ENCODE data around the gene NHEJ1. TPM values are rescaled to one million over a fixed set of nuclear protein-coding genes. Genes with fewer than 3 reads are reported as not detected.
A peak's percentile ranks its signal among the peaks of the same experiment; 100 is the strongest.

Gene NHEJ1
- total and polyA plus RNA-seq, 2 donors (not counting 3 experiments of a cell fraction or from before 2014, with no cell fraction given), result 12.8 to 12.9 TPM

DNA sequence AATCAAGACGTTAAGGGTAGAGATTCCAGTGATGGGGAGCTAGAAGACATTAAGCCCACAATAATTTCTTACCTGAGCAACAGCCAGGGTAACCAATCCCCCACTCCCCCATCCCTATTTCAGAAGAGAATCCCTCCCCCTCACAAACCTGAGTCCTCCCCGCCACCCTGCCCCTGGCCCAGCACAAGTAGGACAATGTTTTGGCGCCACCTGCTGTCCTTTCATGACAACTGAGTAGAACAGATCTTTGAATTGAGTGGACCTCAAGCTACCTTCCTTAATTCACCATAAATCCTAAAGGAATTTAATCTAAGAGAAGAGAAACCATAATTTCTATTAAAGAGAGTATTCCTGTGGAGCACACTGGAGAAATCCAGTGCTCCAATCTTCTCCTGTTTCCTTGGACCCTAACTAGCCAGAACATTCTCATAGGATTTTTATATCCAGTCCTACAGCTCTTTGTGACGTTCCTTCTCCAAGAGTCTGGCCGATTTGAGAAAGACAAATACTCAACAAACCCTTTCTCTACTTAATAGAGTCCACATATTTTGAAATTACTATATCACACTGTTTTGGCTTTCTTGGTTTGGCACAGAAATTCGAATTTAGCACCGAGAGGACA is 41.1 kb downstream of the NHEJ1 start:
- no TSS peak for BruUV-seq (replicated peaks)
- Histone ChIP-seq H3K27ac (ENCODE audit: insufficient read depth, low read depth, low read length) (no peak overlapping the region), H3K36me3 (ENCODE audit: control insufficient read depth in 2 of 2, extremely low read depth in 1 of 2, insufficient read depth in 2 of 2, low read length in 2 of 2) (no peaks in the 10 kb centered on the region), H3K9ac (replicated peaks; ENCODE audit: extremely low read depth, insufficient read depth, low read length) (no peak overlapping the region), H3K4me1 (ENCODE audit: control insufficient read depth, extremely low read depth, insufficient read depth, low read length) (no peaks in the 10 kb centered on the region), H3K9me1 (replicated peaks; ENCODE audit: control insufficient read depth, extremely low read depth, insufficient read depth, low read length) (no peaks in the 10 kb centered on the region), H3K9me3 (replicated peaks; ENCODE audit: control insufficient read depth, insufficient read depth, low read length) (no peaks in the 10 kb centered on the region), H3K4me2 (ENCODE audit: insufficient read depth, low read length) (no peak overlapping the region), H3K79me2 (ENCODE audit: control insufficient read depth, insufficient read depth, low read length) (no peaks in the 10 kb centered on the region), H2AFZ (ENCODE audit: low read depth, low read length) (no peak overlapping the region), H3K4me3 (replicated peaks in 1 of 3; ENCODE audit: insufficient read depth in 1 of 3, low read depth in 1 of 3, low read length in 3 of 3) (no peak overlapping the region), H3K27me3 (ENCODE audit: control insufficient read depth in 2 of 2, insufficient read depth in 2 of 2, low read length in 2 of 2) (no peaks in the 10 kb centered on the region), H4K20me1 (replicated peaks; ENCODE audit: control insufficient read depth, extremely low read depth, insufficient read depth, low read length) (no peaks in the 10 kb centered on the region)
- dilution Hi-C loops (cut with MboI; ENCODE audit: extremely low pct_ligation_motif_present, low sequenced_read_pairs), result no loop called here
- FAIRE-seq (peak; percentile 24), DNase-seq (ENCODE audit: low read depth, low spot score) (peak; percentile 45)
- CTCF ChIA-PET, result interaction anchor here (0.6 to 9.5 kb wide), 56 partner anchors 9 to 597 kb away, joined by 3 to 178 read pairs (median 6); partner anchors contain the start of gene IHH
- intact Hi-C loops (cut with micrococcal nuclease), result loop anchor here (1.0 kb wide), 4 partner anchors 46 to 139 kb away; no protein-coding TSS in a partner anchor
- POLR2A ChIA-PET, result interaction anchor here (0.7 kb wide), 2 partner anchors 30 to 243 kb away, joined by 3 read pairs; no protein-coding TSS in a partner anchor
- TF ChIP-seq POLR2AphosphoS5 (IDR thresholded peaks at IDR 0.05; ENCODE audit: insufficient read depth, low read depth, low read length), result no peak
- TF ChIP-seq FOS (IDR thresholded peaks at IDR 0.05; ENCODE audit: borderline replicate concordance, insufficient read depth, low read length), result no peak
- TF ChIP-seq, protein P1, sequence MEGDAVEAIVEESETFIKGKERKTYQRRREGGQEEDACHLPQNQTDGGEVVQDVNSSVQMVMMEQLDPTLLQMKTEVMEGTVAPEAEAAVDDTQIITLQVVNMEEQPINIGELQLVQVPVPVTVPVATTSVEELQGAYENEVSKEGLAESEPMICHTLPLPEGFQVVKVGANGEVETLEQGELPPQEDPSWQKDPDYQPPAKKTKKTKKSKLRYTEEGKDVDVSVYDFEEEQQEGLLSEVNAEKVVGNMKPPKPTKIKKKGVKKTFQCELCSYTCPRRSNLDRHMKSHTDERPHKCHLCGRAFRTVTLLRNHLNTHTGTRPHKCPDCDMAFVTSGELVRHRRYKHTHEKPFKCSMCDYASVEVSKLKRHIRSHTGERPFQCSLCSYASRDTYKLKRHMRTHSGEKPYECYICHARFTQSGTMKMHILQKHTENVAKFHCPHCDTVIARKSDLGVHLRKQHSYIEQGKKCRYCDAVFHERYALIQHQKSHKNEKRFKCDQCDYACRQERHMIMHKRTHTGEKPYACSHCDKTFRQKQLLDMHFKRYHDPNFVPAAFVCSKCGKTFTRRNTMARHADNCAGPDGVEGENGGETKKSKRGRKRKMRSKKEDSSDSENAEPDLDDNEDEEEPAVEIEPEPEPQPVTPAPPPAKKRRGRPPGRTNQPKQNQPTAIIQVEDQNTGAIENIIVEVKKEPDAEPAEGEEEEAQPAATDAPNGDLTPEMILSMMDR (IDR thresholded peaks at IDR 0.05; ENCODE audit: extremely low read depth in 1 of 2, insufficient read depth in 1 of 2, low read depth in 1 of 2, low read length in 2 of 2), result peak; percentile 57 to 64
- no peak for TF ChIP-seq JUN (IDR thresholded peaks at IDR 0.05; ENCODE audit: borderline replicate concordance, insufficient read depth, insufficient read length, low read depth)
- no peak for TF ChIP-seq POLR2A (IDR thresholded peaks at IDR 0.05; ENCODE audit: low read depth, low read length)
- TF ChIP-seq, protein P2, sequence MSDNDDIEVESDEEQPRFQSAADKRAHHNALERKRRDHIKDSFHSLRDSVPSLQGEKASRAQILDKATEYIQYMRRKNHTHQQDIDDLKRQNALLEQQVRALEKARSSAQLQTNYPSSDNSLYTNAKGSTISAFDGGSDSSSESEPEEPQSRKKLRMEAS (IDR thresholded peaks at IDR 0.05; ENCODE audit: insufficient read depth, insufficient read length), result no peak
- no peak for TF ChIP-seq MYC (IDR thresholded peaks at IDR 0.05; ENCODE audit: low read depth, low read length)
- TF ChIP-seq GATA2 (IDR thresholded peaks at IDR 0.05; ENCODE audit: insufficient read depth, insufficient read length, low read depth, low read length), result no peak
